Keratinocyte (primary cell): ENCODE results near the gene CCR7.

ENCODE experiments used
- EZH2 ChIP-seq: IDR thresholded peaks from one replicate; pipeline ENCODE4 v1.6.1; 2012; ENCODE audit warnings: inconsistent platforms, mild to moderate bottlenecking, low read length, moderate library complexity
- TF ChIP-seq, protein P1 (sequence below), 3 experiments: IDR thresholded peaks in 1 of 3; conservative IDR thresholded peaks in 1 of 3; optimal IDR thresholded peaks in 1 of 3; 2 replicates in 2 of 3; 3 replicates in 1 of 3; pipeline versions ENCODE3 to v1.5.1; 2011; ENCODE audit warnings: low read length in 3 of 3, mild to moderate bottlenecking in 3 of 3, moderate library complexity in 2 of 3, control low read depth in 1 of 3, inconsistent platforms in 1 of 3; ENCODE audit not compliant: insufficient read depth in 2 of 3; ENCODE audit errors: extremely low read depth in 1 of 3

DNA sequence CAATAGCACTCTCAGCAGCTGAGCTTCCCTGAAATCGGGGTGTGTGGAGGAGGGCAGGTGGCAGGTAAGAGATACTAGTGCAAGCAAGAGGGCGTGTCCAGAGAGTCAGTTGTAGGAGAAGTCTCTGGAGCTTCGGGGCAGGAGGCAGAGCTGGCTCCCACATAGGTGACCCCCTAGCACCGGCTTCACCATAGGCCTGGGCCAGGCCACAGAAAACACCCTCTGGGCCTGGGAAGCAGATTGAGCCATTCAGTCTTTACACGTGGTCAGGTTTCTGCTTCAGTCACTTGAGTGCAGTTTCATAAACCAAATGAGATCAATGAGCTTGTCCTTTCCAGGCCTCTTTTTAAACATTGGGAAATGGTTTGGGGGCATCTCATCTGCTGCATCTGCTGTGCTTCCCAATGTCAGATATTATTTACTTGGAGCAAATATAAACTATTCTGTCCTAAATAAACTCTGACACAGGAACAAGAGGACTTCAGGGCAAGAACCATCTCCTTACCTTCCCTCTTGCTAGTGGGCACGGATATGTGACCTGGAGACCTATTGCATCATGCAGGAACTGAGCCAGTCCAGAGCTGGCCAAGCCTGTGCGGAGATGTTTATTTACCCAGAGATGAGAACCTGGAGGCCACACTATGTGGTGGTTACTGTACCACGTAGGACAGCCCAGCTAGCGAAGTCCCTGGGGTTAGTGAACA, 16.1 kb downstream of the CCR7 start:
- TF ChIP-seq EZH2: no peak
- TF ChIP-seq, protein P1, sequence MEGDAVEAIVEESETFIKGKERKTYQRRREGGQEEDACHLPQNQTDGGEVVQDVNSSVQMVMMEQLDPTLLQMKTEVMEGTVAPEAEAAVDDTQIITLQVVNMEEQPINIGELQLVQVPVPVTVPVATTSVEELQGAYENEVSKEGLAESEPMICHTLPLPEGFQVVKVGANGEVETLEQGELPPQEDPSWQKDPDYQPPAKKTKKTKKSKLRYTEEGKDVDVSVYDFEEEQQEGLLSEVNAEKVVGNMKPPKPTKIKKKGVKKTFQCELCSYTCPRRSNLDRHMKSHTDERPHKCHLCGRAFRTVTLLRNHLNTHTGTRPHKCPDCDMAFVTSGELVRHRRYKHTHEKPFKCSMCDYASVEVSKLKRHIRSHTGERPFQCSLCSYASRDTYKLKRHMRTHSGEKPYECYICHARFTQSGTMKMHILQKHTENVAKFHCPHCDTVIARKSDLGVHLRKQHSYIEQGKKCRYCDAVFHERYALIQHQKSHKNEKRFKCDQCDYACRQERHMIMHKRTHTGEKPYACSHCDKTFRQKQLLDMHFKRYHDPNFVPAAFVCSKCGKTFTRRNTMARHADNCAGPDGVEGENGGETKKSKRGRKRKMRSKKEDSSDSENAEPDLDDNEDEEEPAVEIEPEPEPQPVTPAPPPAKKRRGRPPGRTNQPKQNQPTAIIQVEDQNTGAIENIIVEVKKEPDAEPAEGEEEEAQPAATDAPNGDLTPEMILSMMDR (optimal IDR thresholded peaks at IDR 0.05 in 1 of 3, IDR thresholded peaks at IDR 0.05 in 1 of 3, conservative IDR thresholded peaks at IDR 0.05 in 1 of 3; ENCODE audit: extremely low read depth in 1 of 3, insufficient read depth in 2 of 3, low read length in 3 of 3): no peak
